A673 (cell line): Measurements from ENCODE around the gene OSBPL3. TPM values are rescaled to one million over a fixed set of nuclear protein-coding genes. Genes with fewer than 3 reads are reported as not detected.

Source experiments
- BruUV-seq: library from RNA; stranded (reverse); fragments of 400-500 nt; replicated peaks from 2 replicates; lab custom pipeline; 2021; lab: Mats Ljungman, UMichigan
- CTCF ChIA-PET: fragments of 300-600 bp; sonication (Branson Sonifier 250); formaldehyde crosslinking; loops from one replicate; lab custom pipeline; 2022; ENCODE audit warnings: antibody characterized with exemption; lab: Charles Lee
- POLR2A ChIA-PET: fragments of 300-600 bp; sonication (Branson Sonifier 250); formaldehyde crosslinking; loops from one replicate; lab custom pipeline; 2022; ENCODE audit warnings: antibody characterized with exemption; ENCODE audit not compliant: low non-redundant PET; lab: Charles Lee
- DNase-seq: peaks from one replicate; pipeline ENCODE4 v3.0.0-alpha.2; 2015; ENCODE audit warnings: low spot score
- H3K27ac ChIP-seq: fragments of 200-600 bp; sonication (generic); 2 replicates; pipeline ENCODE4 v1.5.1; 2016; ENCODE audit warnings: mixed run types, low read depth, mild to moderate bottlenecking, mixed read lengths, antibody characterized with exemption, low read length; ENCODE audit not compliant: poor library complexity, severe bottlenecking
- H3K27me3 ChIP-seq: fragments of 200-600 bp; sonication (generic); replicated peaks from 2 replicates; pipeline ENCODE4 v1.6.1; 2017; ENCODE audit warnings: mixed run types, low read depth, mild to moderate bottlenecking, mixed read lengths, antibody characterized with exemption, low read length; ENCODE audit not compliant: insufficient read depth, poor library complexity
- H3K36me3 ChIP-seq: fragments of 200-600 bp; sonication (generic); 2 replicates; pipeline ENCODE4 v1.6.1; 2016; ENCODE audit warnings: mixed run types, mild to moderate bottlenecking, mixed read lengths, antibody characterized with exemption, low read length; ENCODE audit not compliant: insufficient read depth, poor library complexity, severe bottlenecking
- H3K4me1 ChIP-seq: fragments of 200-600 bp; sonication (generic); 2 replicates; pipeline ENCODE4 v1.6.1; 2017; ENCODE audit warnings: mixed run types, mild to moderate bottlenecking, mixed read lengths, antibody characterized with exemption, low read length; ENCODE audit not compliant: insufficient read depth, poor library complexity, severe bottlenecking
- H3K4me3 ChIP-seq: fragments of 200-600 bp; sonication (generic); 2 replicates; pipeline ENCODE4 v1.5.1; 2016; ENCODE audit warnings: low read depth, mixed run types, mild to moderate bottlenecking, mixed read lengths, low read length; ENCODE audit not compliant: poor library complexity, severe bottlenecking
- H3K9me3 ChIP-seq: fragments of 200-600 bp; sonication (generic); 2 replicates; pipeline ENCODE4 v1.6.1; 2016; ENCODE audit warnings: mixed run types, low read depth, mild to moderate bottlenecking, mixed read lengths, antibody characterized with exemption, low read length; ENCODE audit not compliant: poor library complexity, severe bottlenecking
- CTCF ChIP-seq: fragments of 300-800, 200-600 bp; sonication (generic); conservative IDR thresholded peaks from 2 replicates; pipeline ENCODE4 v1.5.1; 2017; ENCODE audit warnings: low read depth, mild to moderate bottlenecking, antibody characterized with exemption, low read length, moderate library complexity, mixed read lengths
- EZH2 ChIP-seq: fragments of 200-600 bp; sonication (generic); IDR thresholded peaks from 2 replicates; pipeline ENCODE4 v1.6.1; 2017; ENCODE audit warnings: borderline replicate concordance, low read depth, mild to moderate bottlenecking, mixed read lengths, antibody characterized with exemption, low read length; ENCODE audit not compliant: poor library complexity, severe bottlenecking
- intact Hi-C: fragments of 100-400 bp; cut with micrococcal nuclease; formaldehyde crosslinking; loops from one replicate; pipeline ENCODE4 v1.10.0; 2022; ENCODE audit not compliant: unreplicated experiment
- total RNA-seq: library from RNA; stranded (reverse); gene quantifications from 2 replicates; pipeline ENCODE4 v1.2.3, GENCODE V29; 2021

Gene OSBPL3
- total RNA-seq, 1 experiment from 2014 or later = 21.4 TPM

DNA sequence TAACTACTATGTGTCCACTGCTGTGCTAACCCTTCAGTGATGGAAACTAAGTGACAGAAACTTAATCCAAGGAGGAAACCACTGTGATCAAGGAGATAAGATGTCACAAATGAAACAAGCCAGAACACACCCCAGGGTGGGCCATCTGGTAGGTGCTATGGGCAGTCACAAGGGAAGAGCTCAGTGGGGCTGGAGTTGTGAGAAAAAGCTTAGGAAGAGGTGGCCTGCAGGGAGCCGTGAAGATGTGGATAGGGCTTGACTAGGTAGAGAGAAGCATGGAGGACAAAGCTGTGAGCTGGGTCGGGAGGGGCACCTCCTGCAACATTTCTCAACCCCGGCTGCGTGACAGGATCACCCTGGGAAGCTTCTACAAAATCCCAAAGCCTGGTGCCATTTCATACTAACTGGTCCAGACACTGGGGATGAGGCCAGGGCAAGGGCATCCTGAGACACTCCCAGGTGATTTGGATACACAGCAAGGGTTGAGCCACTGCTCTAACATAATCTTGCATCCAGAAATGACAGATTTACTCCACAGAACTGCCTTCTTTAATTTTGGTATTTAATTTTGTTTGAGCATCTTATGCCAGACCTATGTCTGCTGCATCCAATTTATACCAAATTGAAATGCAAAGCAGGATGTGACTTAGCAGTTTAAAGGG lies 69.3 kb downstream of the OSBPL3 start:
- BruUV-seq = no TSS peak
- TF ChIP-seq EZH2 (no peak), CTCF (no peak)

GRCh38 chr7:24908727-24909126 lies 71.3 kb downstream of the OSBPL3 start:
- intact Hi-C loops = no loop called here
- CTCF ChIA-PET = no interaction called here

More for the DNA sequence above, 69.3 kb downstream of the OSBPL3 start:
- no peak overlapping the region for H3K4me3 ChIP-seq
- no peak for DNase-seq
- H3K36me3 ChIP-seq = no peaks in the 10 kb centered on the region
- peaks cover 25% of the 10 kb centered on the region for H3K4me1 ChIP-seq
- CTCF ChIA-PET = no interaction called here
- H3K9me3 ChIP-seq = no peaks in the 10 kb centered on the region
- intact Hi-C loops = no loop called here
- POLR2A ChIA-PET = no interaction called here
- no peak overlapping the region for H3K27ac ChIP-seq
- H3K27me3 ChIP-seq = no peaks in the 10 kb centered on the region

DNA sequence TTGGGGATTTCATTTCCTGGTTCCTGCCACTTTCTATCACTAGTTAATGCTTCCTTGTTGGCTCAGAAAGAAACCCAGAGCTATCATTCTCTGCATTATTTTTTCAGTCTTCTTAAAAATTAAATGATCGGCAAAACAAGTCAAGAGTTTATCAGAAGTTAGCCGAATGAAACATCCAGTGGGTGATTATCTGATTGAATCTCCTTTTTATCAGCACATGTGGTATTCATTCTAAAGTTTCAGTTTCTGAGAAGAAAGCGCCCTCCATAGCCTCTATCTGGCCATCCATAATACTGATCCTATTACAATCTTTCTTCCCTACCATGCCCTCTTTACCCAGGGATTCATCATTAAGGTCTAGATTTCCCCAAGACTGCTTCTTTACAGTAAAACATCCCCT lies 71.8 kb downstream of the OSBPL3 start:
- H3K36me3 ChIP-seq = no peaks in the 10 kb centered on the region
- DNase-seq = no peak
- POLR2A ChIA-PET = no interaction called here
- no TSS peak for BruUV-seq
- no peaks in the 10 kb centered on the region for H3K27me3 ChIP-seq
- no peaks in the 10 kb centered on the region for H3K9me3 ChIP-seq
- CTCF ChIA-PET = no interaction called here
- H3K27ac ChIP-seq = no peak overlapping the region
- no peak overlapping the region for H3K4me3 ChIP-seq
- H3K4me1 ChIP-seq = peaks cover 15% of the 10 kb centered on the region
- intact Hi-C loops = no loop called here
- TF ChIP-seq EZH2 = no peak

More at GRCh38 chr7:24908727-24909126, 71.3 kb downstream of the OSBPL3 start:
- no peak for TF ChIP-seq CTCF
- TF ChIP-seq EZH2 = no peak
- no TSS peak for BruUV-seq
- no peaks in the 10 kb centered on the region for H3K36me3 ChIP-seq
- H3K4me1 ChIP-seq = peaks cover 21% of the 10 kb centered on the region
- H3K9me3 ChIP-seq = no peaks in the 10 kb centered on the region
- no peak for DNase-seq
- POLR2A ChIA-PET = no interaction called here
- no peak overlapping the region for H3K27ac ChIP-seq
- H3K27me3 ChIP-seq = no peaks in the 10 kb centered on the region
- H3K4me3 ChIP-seq = no peak overlapping the region

GRCh38 chr7:24907311-24907886 lies 72.6 kb downstream of the OSBPL3 start:
- CTCF ChIA-PET = no interaction called here
- intact Hi-C loops = no loop called here
- H3K4me3 ChIP-seq = no peak overlapping the region
- POLR2A ChIA-PET = no interaction called here
- H3K27me3 ChIP-seq = no peaks in the 10 kb centered on the region
- TF ChIP-seq CTCF (no peak), EZH2 (no peak)
- no peaks in the 10 kb centered on the region for H3K9me3 ChIP-seq
- DNase-seq = no peak
- BruUV-seq = no TSS peak
- H3K36me3 ChIP-seq = no peaks in the 10 kb centered on the region
- H3K27ac ChIP-seq = no peak overlapping the region
- peaks cover 11% of the 10 kb centered on the region for H3K4me1 ChIP-seq
